T1000 (cell line): ENCODE data around the gene ATF6.

Experiments
- DNase-seq: peaks from one replicate; lab custom pipeline; 2025; ENCODE audit warnings: mixed read lengths; lab: John Stamatoyannopoulos, UW

Gene ATF6

DNA sequence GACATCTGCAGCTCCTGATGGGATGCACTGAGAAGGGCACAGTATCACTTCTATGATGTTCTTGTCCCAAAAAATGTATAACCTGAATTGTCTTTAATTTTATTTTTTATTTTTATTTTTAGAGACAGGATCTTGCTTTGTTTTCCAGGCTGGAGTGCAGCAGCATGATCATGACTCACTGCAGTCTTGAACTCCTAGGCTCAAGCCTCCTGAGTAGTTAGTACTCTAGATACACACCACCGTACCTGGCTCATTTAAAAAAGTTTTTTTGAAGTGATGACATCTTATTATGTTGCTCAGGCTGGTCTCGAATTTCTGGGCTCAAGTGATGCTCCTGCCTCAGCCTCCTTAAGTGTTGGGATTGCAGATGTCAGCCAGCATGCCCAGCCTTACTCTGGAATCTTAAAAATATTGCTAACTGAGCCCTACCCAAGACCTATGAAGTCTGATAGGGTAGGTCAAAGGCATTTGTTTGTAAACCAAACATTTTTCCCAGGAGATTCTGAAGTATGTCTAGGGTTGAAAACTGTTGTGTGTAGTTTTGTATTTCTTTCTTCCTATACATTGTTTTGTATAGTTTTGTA, 68.9 kb downstream of the ATF6 start:
- DNase-seq: no peak

- DNase-seq: no peak
Measured at GRCh38 chr1:161836018-161836417, 69.9 kb downstream of the ATF6 start.

- no peak for DNase-seq
Measured at GRCh38 chr1:161838362-161838761, 72.2 kb downstream of the ATF6 start.

DNA sequence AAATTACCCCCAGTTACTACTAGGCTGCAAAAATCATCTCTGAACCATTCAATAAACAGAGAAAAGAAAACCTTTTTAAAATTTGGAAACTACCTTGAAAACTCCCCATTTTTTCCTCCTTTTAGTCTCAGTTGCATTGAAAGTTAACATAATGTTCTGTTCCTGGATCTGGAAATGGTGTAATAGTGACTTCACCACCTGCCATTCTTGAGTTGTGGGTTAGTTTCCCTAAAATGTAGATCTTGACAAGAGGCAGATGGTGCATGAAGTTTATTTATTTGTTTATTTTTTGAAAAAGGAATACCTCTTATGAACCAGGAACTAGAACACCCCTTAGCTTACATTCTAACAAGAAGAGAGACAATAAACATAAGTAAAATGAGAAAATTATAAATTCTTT, 72.8 kb downstream of the ATF6 start:
- no peak for DNase-seq

GRCh38 chr1:161839591-161839990, 73.5 kb downstream of the ATF6 start:
- no peak for DNase-seq

- DNase-seq: no peak
Measured at GRCh38 chr1:161840363-161840762, 74.2 kb downstream of the ATF6 start.

GRCh38 chr1:161843156-161843555, 77.0 kb downstream of the ATF6 start:
- no peak for DNase-seq

GRCh38 chr1:161844696-161845095, 78.6 kb downstream of the ATF6 start:
- no peak for DNase-seq

DNA sequence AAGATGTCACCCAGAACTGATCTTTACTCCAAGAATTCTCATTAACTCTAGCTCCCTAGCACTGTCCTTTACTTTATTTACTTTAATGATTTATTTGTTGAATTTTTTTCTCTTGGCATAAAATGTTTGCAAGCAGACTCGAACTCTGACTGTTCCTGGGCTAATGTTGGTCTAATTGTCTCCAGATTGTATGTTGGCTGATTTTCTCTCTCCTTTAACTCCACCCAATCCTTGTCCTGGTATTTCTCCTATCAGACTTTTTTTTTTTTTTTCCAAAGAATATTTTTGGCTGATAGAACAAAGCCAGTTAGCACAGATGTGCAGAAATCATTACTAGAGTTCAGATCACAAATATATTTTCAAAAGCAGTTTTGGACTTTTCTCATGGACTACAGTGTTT, 82.6 kb downstream of the ATF6 start:
- DNase-seq: no peak

DNA sequence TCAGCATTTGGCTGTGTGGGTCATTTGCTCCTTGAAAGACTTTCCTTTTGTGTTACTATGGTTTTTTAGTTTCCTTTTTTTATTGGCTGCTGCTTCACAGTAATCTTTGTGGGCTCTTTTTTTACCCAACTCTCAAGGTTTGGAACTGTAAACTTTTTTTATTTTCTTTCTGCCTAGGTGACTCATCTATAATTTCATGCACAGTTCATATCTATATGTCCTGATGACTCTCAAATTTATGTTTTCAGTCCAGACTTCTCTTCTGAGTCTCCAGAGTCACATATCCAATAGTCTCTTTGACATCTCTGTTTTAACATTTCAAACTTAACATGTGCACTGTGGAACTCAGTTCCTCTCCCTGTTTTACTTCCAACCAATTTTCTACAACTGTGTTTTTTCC, 83.4 kb downstream of the ATF6 start:
- no peak for DNase-seq

DNA sequence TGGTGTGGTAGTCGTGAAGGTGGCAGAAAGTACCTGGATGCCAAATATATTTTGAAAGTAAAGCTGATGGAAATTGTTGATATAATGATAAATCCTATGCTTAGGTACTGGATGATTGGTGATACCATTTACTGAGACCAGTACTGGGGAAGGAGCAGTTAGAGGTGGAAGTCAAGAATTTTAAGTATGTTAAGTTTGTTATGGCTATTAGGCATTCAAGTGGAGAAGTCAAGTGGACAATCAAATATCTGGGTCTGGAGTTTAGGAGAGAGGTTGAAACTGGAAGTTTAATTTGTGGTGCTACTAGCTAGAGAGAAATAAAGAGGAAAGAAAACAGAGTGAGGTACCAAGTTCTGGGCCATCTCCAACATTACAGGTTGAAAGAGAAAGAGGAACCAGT, 89.1 kb downstream of the ATF6 start:
- no peak for DNase-seq

DNA sequence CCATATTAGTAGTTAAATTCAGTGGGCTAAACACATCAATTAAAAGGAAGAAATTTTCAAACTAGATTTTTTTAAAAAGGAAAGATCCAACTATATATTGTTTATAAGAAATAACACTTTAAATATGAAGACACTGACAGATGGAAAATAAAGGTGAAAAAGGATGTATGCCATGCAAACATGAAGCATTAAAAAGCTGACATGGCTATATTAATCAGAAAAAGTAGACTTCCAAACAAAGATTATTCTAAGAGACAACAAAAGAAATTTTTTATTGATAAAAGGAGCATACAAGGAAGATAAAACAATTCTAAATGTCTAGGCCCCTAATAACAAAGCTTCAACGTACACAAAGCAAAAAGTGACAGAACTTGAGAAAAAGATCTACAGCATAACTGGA, 92.2 kb downstream of the ATF6 start:
- no peak for DNase-seq

DNA sequence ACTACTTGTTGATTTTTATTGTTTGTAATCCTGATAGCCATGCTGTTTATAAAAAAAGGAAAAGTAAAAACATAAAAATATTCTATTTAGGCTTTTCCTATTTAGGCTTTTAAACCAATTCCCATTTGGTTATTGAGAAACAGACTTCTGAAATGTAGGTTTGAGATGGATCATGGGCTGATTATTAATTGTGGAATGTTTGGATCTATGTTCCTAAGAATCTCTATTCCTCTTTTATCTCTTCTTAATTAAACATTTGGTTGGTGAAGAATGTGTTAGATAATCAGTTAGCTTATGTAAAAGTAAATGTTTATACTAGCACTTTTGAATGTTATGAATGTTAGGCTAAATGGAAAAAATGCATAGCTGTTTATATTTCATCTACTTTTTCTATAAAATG, 97.4 kb downstream of the ATF6 start:
- DNase-seq: no peak

GRCh38 chr1:161864577-161864976, 98.5 kb downstream of the ATF6 start:
- DNase-seq: no peak

DNA sequence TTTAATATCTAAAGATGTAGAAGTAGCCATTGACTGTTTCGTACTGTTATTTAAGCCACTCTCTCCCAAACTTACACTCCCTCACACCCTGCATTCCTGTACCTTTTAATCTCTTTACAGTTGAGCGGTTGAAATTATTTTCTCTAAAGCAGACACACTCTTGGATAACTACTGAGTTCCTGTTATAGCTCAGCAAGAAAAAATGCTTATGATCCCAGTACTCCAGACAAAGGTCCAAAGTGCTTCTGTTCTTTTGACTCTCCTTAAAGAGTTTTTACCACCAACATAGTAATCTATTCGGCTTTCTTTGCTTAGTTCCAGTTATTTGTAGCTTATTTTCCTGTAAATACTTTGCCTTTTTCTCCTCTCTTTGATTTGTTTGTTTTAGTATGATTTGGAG, 100.1 kb downstream of the ATF6 start:
- DNase-seq: no peak

- DNase-seq: no peak
Measured at GRCh38 chr1:161868832-161869231, 102.7 kb downstream of the ATF6 start.

DNA sequence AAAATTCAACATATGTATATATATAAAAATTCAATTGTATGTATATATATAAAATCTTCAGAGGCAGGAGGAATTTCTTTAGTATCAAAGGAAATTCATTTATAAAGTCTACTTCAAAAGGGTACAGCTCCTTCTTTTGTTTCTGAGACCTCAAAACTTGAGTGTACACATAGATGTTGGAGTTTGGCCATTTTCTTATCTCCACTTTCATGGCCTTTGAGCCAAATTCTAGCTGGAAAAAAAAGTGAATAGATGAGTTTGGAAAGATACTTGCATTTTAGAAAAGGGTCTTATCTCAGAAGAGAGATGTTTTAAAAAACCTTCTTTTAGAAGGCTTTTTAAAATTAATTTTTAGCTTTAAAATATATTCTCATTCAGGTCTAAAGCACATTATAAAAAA, 103.2 kb downstream of the ATF6 start:
- DNase-seq: no peak

GRCh38 chr1:161872506-161872905, 106.4 kb downstream of the ATF6 start:
- no peak for DNase-seq

GRCh38 chr1:161879261-161879660, 113.1 kb downstream of the ATF6 start:
- no peak for DNase-seq

DNA sequence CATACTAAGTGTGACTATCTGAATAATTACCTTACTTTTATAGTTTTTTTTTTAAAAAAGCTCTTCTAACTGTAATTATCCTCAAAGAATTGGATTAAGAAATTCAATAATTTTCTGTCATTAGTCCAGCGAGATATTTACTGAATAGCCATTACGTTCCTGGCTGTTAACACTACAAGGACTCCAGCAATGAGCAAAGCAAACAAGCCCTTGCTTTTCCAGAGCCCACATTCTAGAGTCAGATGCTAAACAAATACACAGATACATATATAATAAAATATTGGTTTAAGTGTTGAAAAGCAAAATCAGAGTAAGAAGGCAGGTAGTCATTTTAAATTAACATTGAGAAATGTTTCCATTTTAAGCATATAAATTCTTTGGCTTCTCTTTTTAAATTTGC, 118.4 kb downstream of the ATF6 start:
- DNase-seq: no peak

DNA sequence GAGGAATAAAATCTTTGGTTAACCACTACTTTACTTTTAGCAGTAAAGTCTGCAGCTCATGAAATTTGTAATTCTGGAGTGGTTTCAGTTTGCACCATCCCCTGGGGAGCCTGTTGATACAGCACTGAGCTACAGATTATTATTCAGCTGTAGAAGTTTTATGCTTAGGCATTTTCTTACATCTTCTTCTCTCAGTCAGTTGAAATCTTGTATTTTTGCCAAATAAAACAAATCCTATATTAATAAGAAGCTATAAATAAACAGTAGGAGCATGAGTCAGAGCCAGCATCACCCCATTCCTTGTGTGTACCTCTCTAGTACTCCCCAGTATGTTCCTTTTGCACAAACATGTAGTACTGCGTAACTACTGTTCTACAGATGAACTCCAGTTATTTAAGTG, 118.9 kb downstream of the ATF6 start:
- DNase-seq: no peak

GRCh38 chr1:161885759-161886158, 119.6 kb downstream of the ATF6 start:
- DNase-seq: no peak

DNA sequence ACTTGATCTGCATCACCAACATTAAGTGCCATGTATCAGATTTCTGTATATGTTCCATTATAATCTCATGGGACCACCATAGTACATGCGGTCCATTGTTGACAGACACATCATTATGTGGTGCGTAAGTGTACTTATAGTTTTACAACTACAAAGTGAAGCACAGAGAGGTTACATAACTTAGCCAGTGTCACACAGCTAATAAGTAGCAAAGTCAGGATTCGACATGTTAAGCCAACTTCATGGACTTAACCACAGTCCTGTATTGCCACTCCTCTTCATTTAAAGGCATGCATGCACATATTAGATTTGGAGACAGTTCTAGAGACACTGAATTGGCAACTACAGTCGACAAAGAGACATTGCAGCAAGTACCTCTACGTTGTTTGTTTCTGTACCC, 120.5 kb downstream of the ATF6 start:
- DNase-seq: no peak

GRCh38 chr1:161887730-161888287, 121.7 kb downstream of the ATF6 start:
- no peak for DNase-seq

GRCh38 chr1:161890574-161890973, 124.5 kb downstream of the ATF6 start:
- DNase-seq: no peak
